ENCODE measurements around the gene ARHGAP26.

The ARHGAP26 gene

DNA sequence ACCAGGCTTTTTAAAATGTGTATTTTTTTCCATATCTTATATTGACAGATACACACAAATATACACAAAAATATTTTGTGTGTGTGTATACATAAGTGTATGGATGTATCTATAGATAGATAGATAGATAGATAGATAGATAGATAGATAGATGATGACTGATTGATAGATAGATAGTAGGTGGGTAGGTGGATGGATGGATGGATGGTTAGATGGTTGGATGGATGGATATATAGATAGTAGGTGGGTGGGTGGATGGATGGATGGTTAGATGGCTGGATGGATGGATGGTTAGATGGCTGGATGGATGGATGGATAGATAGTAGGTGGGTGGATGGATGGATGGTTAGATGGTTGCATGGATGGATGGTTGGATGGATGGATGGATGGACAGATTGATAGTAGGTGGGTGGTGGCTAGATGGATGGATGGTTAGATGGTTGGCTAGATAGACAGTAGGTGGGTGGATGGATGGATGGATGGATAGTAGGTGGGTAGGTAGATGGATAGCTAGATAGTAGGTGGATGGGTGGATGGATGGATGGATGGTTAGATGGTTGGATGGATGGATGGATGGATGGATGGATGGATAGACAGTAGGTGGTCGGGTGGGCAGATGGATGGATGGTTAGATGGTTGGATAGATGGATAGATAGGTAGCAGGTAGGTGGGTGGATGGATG lies 477.1 kb downstream of the ARHGAP26 start:
- H3K36me3 ChIP-seq = no peaks in the 10 kb centered on the region
- no peaks in the 10 kb centered on the region for H3K27me3 ChIP-seq
- TF ChIP-seq, protein P1, sequence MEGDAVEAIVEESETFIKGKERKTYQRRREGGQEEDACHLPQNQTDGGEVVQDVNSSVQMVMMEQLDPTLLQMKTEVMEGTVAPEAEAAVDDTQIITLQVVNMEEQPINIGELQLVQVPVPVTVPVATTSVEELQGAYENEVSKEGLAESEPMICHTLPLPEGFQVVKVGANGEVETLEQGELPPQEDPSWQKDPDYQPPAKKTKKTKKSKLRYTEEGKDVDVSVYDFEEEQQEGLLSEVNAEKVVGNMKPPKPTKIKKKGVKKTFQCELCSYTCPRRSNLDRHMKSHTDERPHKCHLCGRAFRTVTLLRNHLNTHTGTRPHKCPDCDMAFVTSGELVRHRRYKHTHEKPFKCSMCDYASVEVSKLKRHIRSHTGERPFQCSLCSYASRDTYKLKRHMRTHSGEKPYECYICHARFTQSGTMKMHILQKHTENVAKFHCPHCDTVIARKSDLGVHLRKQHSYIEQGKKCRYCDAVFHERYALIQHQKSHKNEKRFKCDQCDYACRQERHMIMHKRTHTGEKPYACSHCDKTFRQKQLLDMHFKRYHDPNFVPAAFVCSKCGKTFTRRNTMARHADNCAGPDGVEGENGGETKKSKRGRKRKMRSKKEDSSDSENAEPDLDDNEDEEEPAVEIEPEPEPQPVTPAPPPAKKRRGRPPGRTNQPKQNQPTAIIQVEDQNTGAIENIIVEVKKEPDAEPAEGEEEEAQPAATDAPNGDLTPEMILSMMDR (IDR thresholded peaks at IDR 0.05) = no peak
- H3K4me3 ChIP-seq (ENCODE audit: low read depth in 1 of 2, low read length in 1 of 2) = no peak overlapping the region
- H3K27ac ChIP-seq = no peak overlapping the region
- no peaks in the 10 kb centered on the region for H3K4me1 ChIP-seq (ENCODE audit: control insufficient read depth in 1 of 2, insufficient read depth in 1 of 2, low read depth in 1 of 2, low read length in 1 of 2)
- no peaks in the 10 kb centered on the region for H3K9me3 ChIP-seq

DNA sequence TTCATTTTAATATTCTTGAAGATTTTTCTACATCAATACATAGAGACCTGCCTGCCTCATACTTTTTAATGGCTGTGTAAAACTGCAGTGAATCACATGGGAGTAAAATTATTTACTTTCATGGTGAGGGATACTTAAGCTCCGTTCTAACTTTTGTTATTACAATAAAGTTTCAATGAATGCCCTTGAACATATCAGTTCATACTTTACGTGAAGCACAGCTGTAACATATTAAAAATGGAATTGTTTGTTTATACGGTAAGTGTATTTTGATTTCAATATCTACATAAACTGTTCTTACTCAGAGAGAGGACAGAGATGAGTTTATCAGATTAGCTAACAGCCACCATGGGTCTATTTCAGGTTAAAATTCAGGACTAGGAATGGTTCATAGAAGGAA lies 478.2 kb downstream of the ARHGAP26 start:
- no peaks in the 10 kb centered on the region for H3K4me1 ChIP-seq (ENCODE audit: control insufficient read depth in 1 of 2, insufficient read depth in 1 of 2, low read depth in 1 of 2, low read length in 1 of 2)

DNA sequence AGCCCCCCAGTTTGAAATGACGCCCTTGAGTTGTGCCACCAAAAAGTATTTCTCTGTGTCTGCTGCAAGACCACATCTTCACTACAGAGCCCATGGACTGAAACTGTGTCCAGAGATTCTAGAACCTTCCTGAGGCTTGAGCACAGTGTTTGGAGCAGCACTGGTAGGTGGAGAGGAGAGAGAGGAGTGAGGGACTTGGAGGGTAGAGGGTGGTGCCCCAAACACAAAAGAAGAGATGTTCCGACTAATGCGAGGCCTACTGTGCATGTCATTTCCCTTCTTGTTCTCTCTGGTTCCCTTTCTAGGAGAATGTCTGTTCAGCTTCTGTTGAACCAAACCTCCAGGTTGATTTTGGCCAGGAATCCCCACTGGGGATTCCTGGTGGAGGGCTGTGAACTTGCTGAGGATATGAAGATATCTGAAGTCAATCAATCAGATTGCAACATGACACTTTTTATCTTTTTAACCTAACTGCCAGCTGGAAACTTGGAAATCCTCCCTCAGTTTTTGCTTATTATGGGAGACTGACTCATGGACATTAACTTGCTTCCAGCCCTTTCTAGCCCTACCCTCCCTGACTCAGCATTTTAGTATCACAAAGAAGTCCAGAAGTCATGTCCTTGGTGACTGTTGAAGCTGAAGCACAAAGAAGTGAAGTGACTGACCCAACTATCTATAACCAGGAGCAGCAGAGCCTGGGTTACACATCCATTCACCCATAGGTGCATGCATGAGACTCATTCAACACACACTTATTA lies 478.8 kb downstream of the ARHGAP26 start:
- TF ChIP-seq, protein P1 (IDR thresholded peaks at IDR 0.05) = no peak
- no peak overlapping the region for H3K4me3 ChIP-seq (ENCODE audit: low read depth in 1 of 2, low read length in 1 of 2)
- no peaks in the 10 kb centered on the region for H3K36me3 ChIP-seq
- H3K27ac ChIP-seq = no peak overlapping the region
- no peaks in the 10 kb centered on the region for H3K4me1 ChIP-seq (ENCODE audit: control insufficient read depth in 1 of 2, insufficient read depth in 1 of 2, low read depth in 1 of 2, low read length in 1 of 2)
- H3K27me3 ChIP-seq = no peaks in the 10 kb centered on the region
- no peaks in the 10 kb centered on the region for H3K9me3 ChIP-seq

More for the DNA sequence above, 478.2 kb downstream of the ARHGAP26 start:
- H3K27me3 ChIP-seq = no peaks in the 10 kb centered on the region
- no peak overlapping the region for H3K4me3 ChIP-seq (ENCODE audit: low read depth in 1 of 2, low read length in 1 of 2)
- TF ChIP-seq, protein P1 (IDR thresholded peaks at IDR 0.05) = no peak
- no peaks in the 10 kb centered on the region for H3K9me3 ChIP-seq
- no peaks in the 10 kb centered on the region for H3K36me3 ChIP-seq
- H3K27ac ChIP-seq = no peak overlapping the region

DNA sequence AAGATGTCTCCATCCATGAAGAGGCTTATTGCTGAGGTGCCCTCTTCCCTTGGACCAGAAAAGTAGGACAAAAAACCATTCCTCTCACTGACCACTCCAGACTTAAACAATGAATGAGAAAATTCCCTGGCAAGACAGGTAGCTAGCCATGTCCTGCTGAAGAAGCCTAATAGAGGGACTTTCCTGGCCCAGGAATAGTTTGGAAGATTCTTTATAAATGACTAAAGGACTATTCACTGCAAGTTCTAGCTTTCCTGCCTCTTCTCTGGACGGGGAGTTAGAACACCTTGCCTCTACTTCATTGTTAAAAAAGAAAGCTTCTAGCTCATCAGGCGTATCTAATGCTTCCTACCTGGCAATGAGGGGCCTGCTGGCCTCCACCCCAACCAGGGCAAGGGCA lies 479.7 kb downstream of the ARHGAP26 start:
- H3K9me3 ChIP-seq = no peaks in the 10 kb centered on the region
- no peaks in the 10 kb centered on the region for H3K4me1 ChIP-seq (ENCODE audit: control insufficient read depth in 1 of 2, insufficient read depth in 1 of 2, low read depth in 1 of 2, low read length in 1 of 2)
- TF ChIP-seq, protein P1 (IDR thresholded peaks at IDR 0.05) = no peak
- H3K27ac ChIP-seq = no peak overlapping the region
- no peak overlapping the region for H3K4me3 ChIP-seq (ENCODE audit: low read depth in 1 of 2, low read length in 1 of 2)
- H3K36me3 ChIP-seq = no peaks in the 10 kb centered on the region
- H3K27me3 ChIP-seq = no peaks in the 10 kb centered on the region

DNA sequence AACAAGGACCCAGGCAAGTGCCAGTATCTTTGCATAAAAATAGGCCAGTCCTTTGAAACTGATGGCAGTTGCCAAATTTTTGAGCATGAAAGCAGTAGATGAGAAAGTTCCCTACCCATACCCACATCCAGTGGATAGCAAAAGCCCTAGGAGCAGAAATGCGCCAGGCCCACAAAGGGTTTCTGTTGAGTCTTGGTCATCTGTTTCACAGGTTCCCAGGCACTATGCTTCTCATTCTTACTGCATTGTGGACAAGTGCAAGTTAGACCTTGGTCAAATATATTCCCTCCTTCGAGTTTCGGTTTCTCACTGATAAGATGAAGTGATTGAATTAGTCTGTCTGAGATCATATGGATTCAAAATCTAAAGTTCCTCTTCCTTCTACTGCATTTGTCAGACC lies 481.0 kb downstream of the ARHGAP26 start:
- Histone ChIP-seq H3K36me3 (no peaks in the 10 kb centered on the region), H3K4me3 (ENCODE audit: low read depth in 1 of 2, low read length in 1 of 2) (no peak overlapping the region), H3K9me3 (no peaks in the 10 kb centered on the region), H3K27me3 (no peaks in the 10 kb centered on the region), H3K4me1 (ENCODE audit: control insufficient read depth in 1 of 2, insufficient read depth in 1 of 2, low read depth in 1 of 2, low read length in 1 of 2) (no peaks in the 10 kb centered on the region), H3K27ac (no peak overlapping the region)
- TF ChIP-seq, protein P1 (IDR thresholded peaks at IDR 0.05) = no peak

Data from neutrophil (primary cell).